BJ (cell line): Measurements from ENCODE around the gene PCDHA10. TPM values are rescaled to one million over a fixed set of nuclear protein-coding genes. Genes with fewer than 3 reads are reported as not detected.

Experiments
- CTCF ChIA-PET: fragments of 350-600 bp; formaldehyde crosslinking; extraction: SDS; loops from one replicate; lab custom pipeline; 2021; ENCODE audit warnings: antibody characterized with exemption, inconsistent platforms; lab: Yijun Ruan, JAX
- POLR2A ChIA-PET: fragments of 300-600 bp; sonication (Branson Sonifier 250); formaldehyde crosslinking; extraction: SDS; loops from one replicate; lab custom pipeline; 2021; ENCODE audit warnings: antibody characterized with exemption; lab: Charles Lee
- DNase-seq: peaks from one replicate; pipeline ENCODE4 v3.0.0-alpha.2; 2011; ENCODE audit warnings: low read depth
- H3K27me3 ChIP-seq: 2 replicates; pipeline ENCODE4 v1.6.0; 2011; ENCODE audit warnings: low read length; ENCODE audit not compliant: control insufficient read depth, insufficient read depth
- H3K36me3 ChIP-seq: 2 replicates; pipeline ENCODE4 v1.5.1; 2011; ENCODE audit warnings: low read length; ENCODE audit not compliant: control insufficient read depth, insufficient read depth
- H3K4me3 ChIP-seq: 2 replicates; pipeline ENCODE4 v1.5.1; 2011; ENCODE audit warnings: low read depth, mild to moderate bottlenecking, control low read depth, low read length
- polyA plus RNA-seq: library from polyadenylated mRNA; depleted of rRNA; stranded (reverse); fragments of >200 nt; gene quantifications from 2 replicates; pipeline ENCODE4 v1.2.3, GENCODE V29; 2011; rRNA removed
- TF ChIP-seq, protein P1 (sequence below): IDR thresholded peaks from 2 replicates; pipeline ENCODE4 v1.5.1; 2011; ENCODE audit warnings: low read depth, mild to moderate bottlenecking, control low read depth, inconsistent platforms, low read length, moderate library complexity; ENCODE audit not compliant: insufficient read depth

PCDHA10 gene
- polyA plus RNA-seq, 1 experiment: 0.02 TPM

DNA sequence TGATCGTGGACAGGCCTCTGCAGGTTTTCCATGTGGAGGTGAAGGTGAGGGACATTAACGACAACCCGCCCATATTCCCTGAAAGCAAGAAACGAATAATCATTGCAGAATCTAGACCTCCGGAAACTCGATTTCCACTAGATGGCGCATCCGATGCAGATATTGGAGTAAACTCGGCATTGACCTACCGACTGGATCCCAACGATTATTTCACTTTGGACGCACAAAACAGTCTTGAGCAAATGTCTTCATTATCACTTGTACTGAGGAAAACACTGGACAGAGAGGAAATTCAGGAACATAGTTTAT lies 26.8 kb downstream of the PCDHA10 start:
- H3K36me3 ChIP-seq: no peaks in the 10 kb centered on the region
- H3K27me3 ChIP-seq: no peaks in the 10 kb centered on the region
- ChIA-PET POLR2A (no interaction called here), CTCF (interaction anchor here (0.6 kb wide), 1 partner anchor 34 kb away, joined by 3 read pairs; the partner anchor contains the start of gene PCDHA9)
- no peak for DNase-seq
- H3K4me3 ChIP-seq: no peak overlapping the region
- TF ChIP-seq, protein P1, sequence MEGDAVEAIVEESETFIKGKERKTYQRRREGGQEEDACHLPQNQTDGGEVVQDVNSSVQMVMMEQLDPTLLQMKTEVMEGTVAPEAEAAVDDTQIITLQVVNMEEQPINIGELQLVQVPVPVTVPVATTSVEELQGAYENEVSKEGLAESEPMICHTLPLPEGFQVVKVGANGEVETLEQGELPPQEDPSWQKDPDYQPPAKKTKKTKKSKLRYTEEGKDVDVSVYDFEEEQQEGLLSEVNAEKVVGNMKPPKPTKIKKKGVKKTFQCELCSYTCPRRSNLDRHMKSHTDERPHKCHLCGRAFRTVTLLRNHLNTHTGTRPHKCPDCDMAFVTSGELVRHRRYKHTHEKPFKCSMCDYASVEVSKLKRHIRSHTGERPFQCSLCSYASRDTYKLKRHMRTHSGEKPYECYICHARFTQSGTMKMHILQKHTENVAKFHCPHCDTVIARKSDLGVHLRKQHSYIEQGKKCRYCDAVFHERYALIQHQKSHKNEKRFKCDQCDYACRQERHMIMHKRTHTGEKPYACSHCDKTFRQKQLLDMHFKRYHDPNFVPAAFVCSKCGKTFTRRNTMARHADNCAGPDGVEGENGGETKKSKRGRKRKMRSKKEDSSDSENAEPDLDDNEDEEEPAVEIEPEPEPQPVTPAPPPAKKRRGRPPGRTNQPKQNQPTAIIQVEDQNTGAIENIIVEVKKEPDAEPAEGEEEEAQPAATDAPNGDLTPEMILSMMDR: no peak

DNA sequence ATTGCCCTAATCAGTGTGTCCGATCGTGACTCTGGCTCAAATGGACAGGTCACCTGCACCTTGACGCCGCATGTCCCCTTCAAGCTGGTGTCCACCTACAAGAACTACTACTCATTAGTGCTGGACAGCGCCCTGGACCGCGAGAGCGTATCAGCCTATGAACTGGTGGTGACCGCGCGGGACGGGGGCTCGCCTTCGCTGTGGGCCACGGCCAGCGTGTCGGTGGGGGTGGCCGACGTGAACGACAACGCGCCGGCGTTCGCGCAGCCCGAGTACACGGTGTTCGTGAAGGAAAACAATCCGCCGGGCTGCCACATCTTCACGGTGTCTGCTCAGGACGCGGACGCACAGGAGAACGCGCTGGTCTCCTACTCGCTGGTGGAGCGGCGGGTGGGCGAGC lies 27.7 kb downstream of the PCDHA10 start:
- DNase-seq: no peak
- ChIA-PET POLR2A (no interaction called here), CTCF (no interaction called here)
- H3K36me3 ChIP-seq: no peaks in the 10 kb centered on the region
- no peaks in the 10 kb centered on the region for H3K27me3 ChIP-seq
- TF ChIP-seq, protein P1: no peak
- no peak overlapping the region for H3K4me3 ChIP-seq

DNA sequence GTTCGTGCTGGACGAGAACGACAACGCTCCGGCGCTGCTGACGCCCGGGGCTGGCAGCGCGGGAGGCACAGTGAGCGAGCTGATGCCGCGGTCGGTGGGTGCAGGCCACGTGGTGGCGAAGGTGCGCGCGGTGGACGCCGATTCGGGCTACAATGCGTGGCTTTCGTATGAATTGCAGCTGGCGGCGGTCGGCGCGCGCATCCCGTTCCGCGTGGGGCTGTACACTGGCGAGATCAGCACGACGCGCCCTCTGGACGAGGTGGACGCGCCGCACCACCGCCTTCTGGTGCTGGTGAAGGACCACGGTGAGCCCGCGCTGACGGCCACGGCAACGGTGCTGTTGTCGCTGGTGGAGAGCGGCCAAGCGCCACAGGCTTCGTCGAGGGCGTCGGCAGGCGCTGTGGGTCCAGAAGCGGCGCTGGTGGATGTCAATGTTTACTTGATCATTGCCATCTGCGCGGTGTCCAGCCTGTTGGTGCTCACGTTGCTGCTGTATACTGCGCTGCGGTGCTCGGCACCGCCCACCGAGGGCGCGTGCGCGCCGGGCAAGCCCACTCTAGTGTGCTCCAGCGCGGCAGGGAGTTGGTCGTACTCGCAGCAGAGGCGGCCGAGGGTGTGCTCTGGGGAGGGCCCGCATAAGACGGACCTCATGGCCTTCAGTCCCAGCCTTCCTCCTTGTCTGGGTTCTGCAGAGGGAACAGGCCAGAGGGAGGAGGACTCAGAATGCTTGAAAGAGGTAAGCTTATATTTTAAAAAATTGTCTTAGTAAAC lies 28.4 kb downstream of the PCDHA10 start:
- TF ChIP-seq, protein P1: no peak
- no peak for DNase-seq
- POLR2A ChIA-PET: no interaction called here
- Histone ChIP-seq H3K4me3 (no peak overlapping the region), H3K36me3 (no peaks in the 10 kb centered on the region), H3K27me3 (no peaks in the 10 kb centered on the region)
- CTCF ChIA-PET: no interaction called here

DNA sequence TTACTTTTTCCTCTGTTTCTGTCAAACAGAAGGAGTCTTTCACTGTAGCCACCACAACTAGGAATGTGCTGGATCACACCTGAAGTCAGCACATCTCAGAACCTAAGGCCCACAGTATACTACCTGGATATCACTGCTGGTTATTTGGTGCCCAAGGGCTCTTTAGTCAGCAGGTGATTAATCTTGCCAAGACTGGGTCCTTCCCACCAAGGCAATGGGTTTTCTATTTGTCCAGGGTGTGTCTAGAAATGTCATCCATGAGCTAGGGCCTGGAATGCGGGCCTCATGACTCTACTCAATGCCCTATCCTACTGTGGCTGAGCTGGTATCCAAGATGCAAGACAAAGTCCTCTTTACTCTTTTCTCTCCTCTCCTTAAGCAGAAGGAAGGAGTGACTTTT lies 60.6 kb downstream of the PCDHA10 start:
- Histone ChIP-seq H3K4me3 (no peak overlapping the region), H3K36me3 (no peaks in the 10 kb centered on the region), H3K27me3 (no peaks in the 10 kb centered on the region)
- TF ChIP-seq, protein P1: no peak
- ChIA-PET POLR2A (no interaction called here), CTCF (no interaction called here)
- DNase-seq: no peak

Other genes starting within 250 kb of the PCDHA10 start
- gene CD14, start 222.7 kb upstream of the PCDHA10 start, polyA plus RNA-seq: 0.69 and 1.9 TPM in 2 replicates
- gene TMCO6, start 216.4 kb upstream of the PCDHA10 start, polyA plus RNA-seq: 4.8 and 7.5 TPM in 2 replicates
- gene NDUFA2, start 208.3 kb upstream of the PCDHA10 start, polyA plus RNA-seq: 96.8 and 102 TPM in 2 replicates
- gene IK, start 208.1 kb upstream of the PCDHA10 start, polyA plus RNA-seq: 71.8 and 105 TPM in 2 replicates
- 12.7 and 17.9 TPM in 2 replicates for gene WDR55, start 191.0 kb upstream of the PCDHA10 start, polyA plus RNA-seq
- 0.21 and 0.36 TPM in 2 replicates for gene DND1, start 182.3 kb upstream of the PCDHA10 start, polyA plus RNA-seq
- gene HARS1, start 164.5 kb upstream of the PCDHA10 start, polyA plus RNA-seq: 76.3 and 80.6 TPM in 2 replicates
- 22.3 and 30.7 TPM in 2 replicates for gene HARS2, start 164.4 kb upstream of the PCDHA10 start, polyA plus RNA-seq
- 23.4 and 49.5 TPM in 2 replicates for gene ZMAT2, start 155.4 kb upstream of the PCDHA10 start, polyA plus RNA-seq
- 0.04 and 0.12 TPM in 2 replicates for gene PCDHA1, start 69.8 kb upstream of the PCDHA10 start, polyA plus RNA-seq
- gene PCDHA2, start 61.0 kb upstream of the PCDHA10 start, polyA plus RNA-seq: 0.02 TPM in 1 of 2 replicates, not detected in the other
- 0.16 and 0.21 TPM in 2 replicates for gene PCDHA3, start 54.8 kb upstream of the PCDHA10 start, polyA plus RNA-seq
- gene PCDHA4, start 48.8 kb upstream of the PCDHA10 start, polyA plus RNA-seq: 0.22 and 0.25 TPM in 2 replicates
- not detected in 2 replicates for gene PCDHA5, start 34.3 kb upstream of the PCDHA10 start, polyA plus RNA-seq
- gene PCDHA6, start 27.9 kb upstream of the PCDHA10 start, polyA plus RNA-seq: 0.02 and 0.09 TPM in 2 replicates
- gene PCDHA7, start 21.6 kb upstream of the PCDHA10 start, polyA plus RNA-seq: 0.44 TPM in 2 replicates
- gene PCDHA8, start 14.7 kb upstream of the PCDHA10 start, polyA plus RNA-seq: 0.01 and 0.02 TPM in 2 replicates
- 0.01 and 0.06 TPM in 2 replicates for gene PCDHA9, start 7.5 kb upstream of the PCDHA10 start, polyA plus RNA-seq
- not detected in 2 replicates for gene PCDHA11, start 13.1 kb downstream of the PCDHA10 start, polyA plus RNA-seq
- not detected in 2 replicates for gene PCDHA12, start 19.4 kb downstream of the PCDHA10 start, polyA plus RNA-seq
- not detected in 2 replicates for gene PCDHA13, start 26.2 kb downstream of the PCDHA10 start, polyA plus RNA-seq
- 0.02 TPM in 1 of 2 replicates, not detected in the other for gene PCDHAC1, start 70.4 kb downstream of the PCDHA10 start, polyA plus RNA-seq
- gene PCDHAC2, start 110.6 kb downstream of the PCDHA10 start, polyA plus RNA-seq: 0.06 TPM in 1 of 2 replicates, not detected in the other
- gene PCDHB1, start 195.5 kb downstream of the PCDHA10 start, polyA plus RNA-seq: not detected in 2 replicates
- gene PCDHB2, start 238.7 kb downstream of the PCDHA10 start, polyA plus RNA-seq: 0.42 and 0.99 TPM in 2 replicates
- 0.23 and 0.31 TPM in 2 replicates for gene PCDHB3, start 244.6 kb downstream of the PCDHA10 start, polyA plus RNA-seq